Diencephalon (tissue), 1 donor: Measurements from ENCODE around the gene TLR5. TPM values are rescaled to one million over a fixed set of nuclear protein-coding genes. Genes with fewer than 3 reads are reported as not detected.

ENCODE experiments used
- total RNA-seq: library from RNA; depleted of rRNA; stranded (reverse); fragments of >200 nt; gene quantifications from one replicate; pipeline ENCODE4 v1.2.3, GENCODE V29; 2014

Gene TLR5, protein sequence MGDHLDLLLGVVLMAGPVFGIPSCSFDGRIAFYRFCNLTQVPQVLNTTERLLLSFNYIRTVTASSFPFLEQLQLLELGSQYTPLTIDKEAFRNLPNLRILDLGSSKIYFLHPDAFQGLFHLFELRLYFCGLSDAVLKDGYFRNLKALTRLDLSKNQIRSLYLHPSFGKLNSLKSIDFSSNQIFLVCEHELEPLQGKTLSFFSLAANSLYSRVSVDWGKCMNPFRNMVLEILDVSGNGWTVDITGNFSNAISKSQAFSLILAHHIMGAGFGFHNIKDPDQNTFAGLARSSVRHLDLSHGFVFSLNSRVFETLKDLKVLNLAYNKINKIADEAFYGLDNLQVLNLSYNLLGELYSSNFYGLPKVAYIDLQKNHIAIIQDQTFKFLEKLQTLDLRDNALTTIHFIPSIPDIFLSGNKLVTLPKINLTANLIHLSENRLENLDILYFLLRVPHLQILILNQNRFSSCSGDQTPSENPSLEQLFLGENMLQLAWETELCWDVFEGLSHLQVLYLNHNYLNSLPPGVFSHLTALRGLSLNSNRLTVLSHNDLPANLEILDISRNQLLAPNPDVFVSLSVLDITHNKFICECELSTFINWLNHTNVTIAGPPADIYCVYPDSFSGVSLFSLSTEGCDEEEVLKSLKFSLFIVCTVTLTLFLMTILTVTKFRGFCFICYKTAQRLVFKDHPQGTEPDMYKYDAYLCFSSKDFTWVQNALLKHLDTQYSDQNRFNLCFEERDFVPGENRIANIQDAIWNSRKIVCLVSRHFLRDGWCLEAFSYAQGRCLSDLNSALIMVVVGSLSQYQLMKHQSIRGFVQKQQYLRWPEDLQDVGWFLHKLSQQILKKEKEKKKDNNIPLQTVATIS
- total RNA-seq: 1.8 TPM

DNA sequence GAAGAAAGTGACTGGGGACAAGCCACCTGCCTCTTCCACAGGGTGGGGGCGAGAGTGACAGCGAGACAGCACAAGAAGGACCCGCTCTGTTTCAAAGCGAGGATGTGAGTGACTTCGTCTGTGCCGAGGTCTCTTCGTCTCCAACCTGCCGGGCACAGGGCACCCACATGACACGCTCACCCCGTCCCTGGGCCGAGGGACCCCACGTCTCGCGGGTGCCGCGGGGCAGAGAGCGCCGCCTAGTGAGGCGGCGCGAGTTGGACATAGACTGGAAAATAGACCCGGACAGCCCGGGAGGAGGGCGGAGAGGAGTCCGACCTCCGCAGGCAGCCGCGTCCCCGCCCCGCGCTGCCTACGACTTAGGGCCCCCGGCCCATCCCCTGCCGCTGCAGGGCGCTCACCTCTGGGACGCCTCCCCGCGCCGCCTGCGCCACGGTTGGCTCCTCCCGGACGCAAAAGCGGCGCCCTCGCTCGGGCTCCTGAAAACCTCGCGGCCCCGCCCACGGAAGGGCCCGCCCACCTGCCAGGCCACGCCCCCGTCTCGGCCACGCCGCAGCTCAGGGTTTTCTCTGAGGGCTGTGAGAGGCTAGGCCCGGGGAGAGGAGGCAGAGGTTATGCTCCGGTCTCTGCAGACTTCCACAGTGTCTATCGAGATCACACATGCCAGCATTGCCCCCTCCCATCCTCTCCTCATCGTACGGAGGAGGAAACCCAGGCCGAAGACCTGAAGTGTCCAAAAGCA lies at the start of gene TLR5:
Gene TLR5, minus strand, starts transcription at position 454 of the 742 bp plus-strand sequence. CDS start 30,217 bp downstream, outside the sequence.

Other genes starting within 250 kb of the TLR5 start
- 50.1 TPM for gene SUSD4, start 220.9 kb upstream of the TLR5 start, total RNA-seq